ENCODE results near the gene WDR93. TPM values are rescaled to one million over a fixed set of nuclear protein-coding genes. Genes with fewer than 3 reads are reported as not detected.

WDR93 gene
- total and polyA plus RNA-seq, 2 donors from 2014 or later = 1.2 to 2.5 TPM

DNA sequence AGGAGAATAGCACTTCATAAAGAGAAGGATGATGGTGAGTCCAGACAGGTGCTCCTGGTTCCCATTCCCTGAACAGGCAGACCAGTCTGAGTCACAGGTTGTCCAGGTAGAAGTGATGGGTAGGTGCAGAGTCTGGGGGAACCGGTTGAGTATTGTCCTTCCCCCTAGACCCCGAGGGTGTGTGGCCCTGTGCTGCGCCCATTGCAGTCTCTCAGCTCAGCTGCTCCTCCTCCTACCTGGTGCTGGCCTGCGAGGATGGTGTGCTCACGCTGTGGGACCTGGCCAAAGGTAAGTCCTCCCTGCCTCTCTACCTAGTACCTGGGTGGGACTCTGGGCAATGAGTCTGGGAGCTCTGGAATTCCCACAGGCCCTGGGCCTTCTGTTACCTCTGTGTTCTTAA lies 40.7 kb downstream of the WDR93 start:
- no peaks in the 10 kb centered on the region for H3K9me3 ChIP-seq (ENCODE audit: control insufficient read depth in 2 of 3, insufficient read depth in 1 of 3, low read length in 3 of 3)
- H3K4me3 ChIP-seq (ENCODE audit: low read length in 3 of 3) = no peak overlapping the region
- H3K36me3 ChIP-seq (ENCODE audit: control insufficient read depth in 2 of 3, insufficient read depth in 3 of 3, low read length in 3 of 3) = no peaks in the 10 kb centered on the region
- DNase-seq (no peak), FAIRE-seq (no peak)
- H3K27me3 ChIP-seq (ENCODE audit: control insufficient read depth, insufficient read depth, low read length) = no peaks in the 10 kb centered on the region
- no peak overlapping the region for H3K27ac ChIP-seq (ENCODE audit: low read depth in 2 of 2, low read length in 2 of 2)
- TF ChIP-seq, protein P1, sequence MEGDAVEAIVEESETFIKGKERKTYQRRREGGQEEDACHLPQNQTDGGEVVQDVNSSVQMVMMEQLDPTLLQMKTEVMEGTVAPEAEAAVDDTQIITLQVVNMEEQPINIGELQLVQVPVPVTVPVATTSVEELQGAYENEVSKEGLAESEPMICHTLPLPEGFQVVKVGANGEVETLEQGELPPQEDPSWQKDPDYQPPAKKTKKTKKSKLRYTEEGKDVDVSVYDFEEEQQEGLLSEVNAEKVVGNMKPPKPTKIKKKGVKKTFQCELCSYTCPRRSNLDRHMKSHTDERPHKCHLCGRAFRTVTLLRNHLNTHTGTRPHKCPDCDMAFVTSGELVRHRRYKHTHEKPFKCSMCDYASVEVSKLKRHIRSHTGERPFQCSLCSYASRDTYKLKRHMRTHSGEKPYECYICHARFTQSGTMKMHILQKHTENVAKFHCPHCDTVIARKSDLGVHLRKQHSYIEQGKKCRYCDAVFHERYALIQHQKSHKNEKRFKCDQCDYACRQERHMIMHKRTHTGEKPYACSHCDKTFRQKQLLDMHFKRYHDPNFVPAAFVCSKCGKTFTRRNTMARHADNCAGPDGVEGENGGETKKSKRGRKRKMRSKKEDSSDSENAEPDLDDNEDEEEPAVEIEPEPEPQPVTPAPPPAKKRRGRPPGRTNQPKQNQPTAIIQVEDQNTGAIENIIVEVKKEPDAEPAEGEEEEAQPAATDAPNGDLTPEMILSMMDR (IDR thresholded peaks at IDR 0.05; ENCODE audit: borderline replicate concordance, extremely low read depth, insufficient read depth) = no peak
- H3K9ac ChIP-seq (ENCODE audit: low read length in 3 of 3) = no peak overlapping the region
- intact Hi-C loops (cut with DNase I) = loop anchor here (10.0 kb wide), 1 partner anchor 344 kb away; no protein-coding TSS in a partner anchor
- peaks cover 0 to 3% (median 0%) of the 10 kb centered on the region in 3 donors for H3K4me1 ChIP-seq (ENCODE audit: control insufficient read depth in 2 of 3, insufficient read depth in 2 of 3, low read depth in 1 of 3, low read length in 3 of 3)

DNA sequence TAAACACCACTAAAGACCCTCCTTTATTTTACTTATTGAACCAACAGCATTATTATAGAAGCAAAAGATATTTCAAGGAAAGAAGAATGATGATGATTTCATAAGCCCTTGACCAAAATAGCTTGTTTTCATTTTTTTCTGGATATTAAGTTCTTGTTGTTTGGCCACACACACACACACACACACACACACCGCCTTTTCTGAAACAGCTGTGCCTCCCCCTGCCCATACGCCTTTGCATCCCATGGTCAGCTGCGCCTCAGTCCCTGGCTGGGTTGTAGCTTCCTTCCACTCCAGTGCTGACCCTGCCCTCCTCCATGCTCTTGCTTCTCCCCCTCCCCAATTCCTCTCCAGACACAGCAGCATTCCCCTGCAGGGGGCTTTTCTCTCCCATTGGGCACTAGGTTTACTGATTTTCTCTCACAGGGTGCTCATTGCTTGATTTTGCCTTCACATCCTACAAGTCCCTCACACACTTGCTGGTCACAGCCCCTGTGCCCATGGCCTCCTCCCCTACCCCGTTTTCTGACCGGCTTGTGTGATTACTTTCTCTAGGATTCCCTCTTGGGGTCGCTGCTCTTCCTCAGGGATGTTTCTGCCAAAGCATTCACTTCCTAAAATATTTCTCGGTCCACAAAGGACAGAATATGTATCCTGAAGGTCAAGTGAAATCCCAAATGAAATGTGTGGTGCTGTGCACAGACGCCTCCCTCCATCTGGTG lies 42.0 kb downstream of the WDR93 start:
- intact Hi-C loops (cut with DNase I) = loop anchor here (10.0 kb wide), 1 partner anchor 342 kb away; no protein-coding TSS in a partner anchor
- TF ChIP-seq, protein P1 (IDR thresholded peaks at IDR 0.05; ENCODE audit: borderline replicate concordance, extremely low read depth, insufficient read depth) = no peak
- Histone ChIP-seq H3K9ac (ENCODE audit: low read length in 3 of 3) (no peak overlapping the region), H3K4me1 (ENCODE audit: control insufficient read depth in 2 of 3, insufficient read depth in 2 of 3, low read depth in 1 of 3, low read length in 3 of 3) (peaks cover 0 to 3% (median 0%) of the 10 kb centered on the region in 3 donors), H3K9me3 (ENCODE audit: control insufficient read depth in 2 of 3, insufficient read depth in 1 of 3, low read length in 3 of 3) (no peaks in the 10 kb centered on the region), H3K27ac (ENCODE audit: low read depth in 2 of 2, low read length in 2 of 2) (no peak overlapping the region), H3K27me3 (ENCODE audit: control insufficient read depth, insufficient read depth, low read length) (no peaks in the 10 kb centered on the region), H3K4me3 (ENCODE audit: low read length in 3 of 3) (no peak overlapping the region), H3K36me3 (ENCODE audit: control insufficient read depth in 2 of 3, insufficient read depth in 3 of 3, low read length in 3 of 3) (no peaks in the 10 kb centered on the region)
- FAIRE-seq = no peak
- DNase-seq = peak in 1 of 5 donors; percentile 42

DNA sequence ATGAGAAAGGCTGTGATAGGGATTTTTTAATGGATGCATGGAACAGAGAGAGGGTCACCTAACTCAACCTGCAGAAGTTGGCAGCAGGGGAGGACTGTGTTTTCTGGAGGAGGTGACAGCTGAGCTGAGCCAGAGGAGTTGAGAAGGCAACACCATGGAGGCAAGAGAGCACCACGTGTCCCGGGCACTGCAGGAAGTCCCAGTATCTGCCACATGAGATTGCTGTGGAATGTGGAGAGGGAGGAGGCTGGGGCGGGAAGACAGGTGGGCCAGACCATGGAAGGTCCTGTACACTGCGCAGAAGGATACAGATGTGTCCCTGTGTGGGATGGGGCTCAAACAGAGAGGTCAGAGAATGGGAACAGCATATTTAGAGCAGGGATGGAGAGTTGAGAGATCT lies 45.2 kb downstream of the WDR93 start:
- H3K9me3 ChIP-seq (ENCODE audit: control insufficient read depth in 2 of 3, insufficient read depth in 1 of 3, low read length in 3 of 3) = no peaks in the 10 kb centered on the region
- no peak overlapping the region for H3K4me3 ChIP-seq (ENCODE audit: low read length in 3 of 3)
- intact Hi-C loops (cut with DNase I) = loop anchor here (10.0 kb wide), 1 partner anchor 339 kb away; no protein-coding TSS in a partner anchor
- TF ChIP-seq, protein P1 (IDR thresholded peaks at IDR 0.05; ENCODE audit: borderline replicate concordance, extremely low read depth, insufficient read depth) = no peak
- no peak overlapping the region for H3K27ac ChIP-seq (ENCODE audit: low read depth in 2 of 2, low read length in 2 of 2)
- peaks cover 0 to 3% (median 0%) of the 10 kb centered on the region in 3 donors for H3K4me1 ChIP-seq (ENCODE audit: control insufficient read depth in 2 of 3, insufficient read depth in 2 of 3, low read depth in 1 of 3, low read length in 3 of 3)
- H3K36me3 ChIP-seq (ENCODE audit: control insufficient read depth in 2 of 3, insufficient read depth in 3 of 3, low read length in 3 of 3) = no peaks in the 10 kb centered on the region
- no peak for DNase-seq
- H3K27me3 ChIP-seq (ENCODE audit: control insufficient read depth, insufficient read depth, low read length) = no peaks in the 10 kb centered on the region
- no peak for FAIRE-seq
- no peak overlapping the region for H3K9ac ChIP-seq (ENCODE audit: low read length in 3 of 3)
